Glomerular visceral epithelial cell (primary cell): ENCODE results near the gene CNN1.
A peak's percentile ranks its signal among the peaks of the same experiment; 100 is the strongest.
"Not testable (repeated sequence)": the region's sequence is repeated elsewhere in the genome, so short reads cannot be mapped to it uniquely, and the experiment has no call there.

Experiments used
- DNase-seq: peaks from one replicate; pipeline ENCODE4 v3.0.0-alpha.2; 2016; ENCODE audit errors: extremely low spot score

CNN1 gene

GRCh38 chr19:11534948-11535347 is 3.7 kb upstream of the CNN1 start:
- DNase-seq: no peak

- peak; percentile 90 for DNase-seq
Measured at GRCh38 chr19:11535792-11536595, 2.7 kb upstream of the CNN1 start.

GRCh38 chr19:11539495-11540365 is 1.1 kb downstream of the CNN1 start:
- peak; percentile 53 for DNase-seq

- peak; percentile 85 for DNase-seq
Measured at GRCh38 chr19:11540645-11541044, 2.0 kb downstream of the CNN1 start.

GRCh38 chr19:11541238-11541637 is 2.6 kb downstream of the CNN1 start:
- no peak for DNase-seq

GRCh38 chr19:11547929-11548700 is 9.5 kb downstream of the CNN1 start:
- no peak for DNase-seq

GRCh38 chr19:11549386-11549953 is 10.8 kb downstream of the CNN1 start:
- DNase-seq: no peak

- DNase-seq: no peak
Measured at GRCh38 chr19:11550265-11550664, 11.6 kb downstream of the CNN1 start.

- DNase-seq: peak; percentile 41
Measured at GRCh38 chr19:11551603-11552235, 13.1 kb downstream of the CNN1 start.

GRCh38 chr19:11552666-11553372 is 14.2 kb downstream of the CNN1 start:
- no peak for DNase-seq

- no peak for DNase-seq
Measured at GRCh38 chr19:11554160-11554559, 15.5 kb downstream of the CNN1 start.

- DNase-seq: no peak
Measured at GRCh38 chr19:11555246-11555645, 16.6 kb downstream of the CNN1 start.

- no peak for DNase-seq
Measured at GRCh38 chr19:11556634-11557420, 18.2 kb downstream of the CNN1 start.

- peak; percentile 99 for DNase-seq
Measured at GRCh38 chr19:11558881-11559828, 20.5 kb downstream of the CNN1 start, which contains the start of gene ELOF1. ELOF1 (minus strand) TSS chr19:11559230; CDS start chr19:11554347, 4,883 bp downstream.

GRCh38 chr19:11560404-11561051 is 21.9 kb downstream of the CNN1 start:
- peak; percentile 78 for DNase-seq

- no peak for DNase-seq
Measured at GRCh38 chr19:11563532-11563931, 24.9 kb downstream of the CNN1 start.

GRCh38 chr19:11564082-11564807 is 25.6 kb downstream of the CNN1 start:
- DNase-seq: not testable (repeated sequence)
